DND-41 (cell line): ENCODE results near the gene MBOAT7.

ENCODE experiments used
- EZH2 ChIP-seq: IDR thresholded peaks from 3 replicates; pipeline ENCODE4 v1.6.1; 2012; ENCODE audit warnings: borderline replicate concordance, low read depth, mild to moderate bottlenecking, moderate library complexity, low read length, inconsistent platforms; ENCODE audit not compliant: severe bottlenecking
- TF ChIP-seq, protein P1 (sequence below): IDR thresholded peaks from 2 replicates; pipeline ENCODE4 v1.5.1; 2012; ENCODE audit warnings: borderline replicate concordance, low read length, moderate library complexity, mild to moderate bottlenecking; ENCODE audit not compliant: poor library complexity, severe bottlenecking; ENCODE audit errors: extremely low read depth

DNA sequence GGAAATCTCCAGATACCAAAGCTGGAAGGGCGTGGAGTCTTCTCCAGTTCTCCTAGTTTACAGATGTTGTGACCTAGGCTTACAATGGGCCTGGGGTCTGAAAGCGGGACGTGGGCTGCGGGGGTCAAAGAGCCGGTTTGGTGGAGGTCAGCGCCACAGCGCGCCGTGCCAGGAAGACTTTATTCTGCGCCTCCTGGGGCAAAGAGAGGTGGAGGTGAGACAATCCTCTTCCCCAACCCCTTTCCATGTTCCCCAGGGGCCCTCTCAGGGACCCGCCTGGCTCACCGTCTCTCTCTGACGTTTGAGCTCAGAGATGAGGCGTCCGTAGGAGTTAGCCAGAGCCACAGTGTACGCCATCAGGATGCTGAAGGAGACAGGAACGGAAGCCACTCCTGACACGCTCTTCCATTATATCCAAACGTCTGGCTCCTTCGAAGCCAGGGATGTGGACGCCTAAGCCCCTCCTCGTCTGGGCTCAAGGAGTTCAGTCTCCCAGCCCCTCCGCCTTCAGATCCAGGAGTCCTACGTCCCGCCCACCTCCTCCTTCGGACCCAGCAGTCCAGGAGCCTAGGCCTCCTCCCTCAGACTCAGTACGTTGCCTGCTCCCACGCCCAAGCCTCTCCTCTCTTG, 29.1 kb downstream of the MBOAT7 start:
- TF ChIP-seq, protein P1, sequence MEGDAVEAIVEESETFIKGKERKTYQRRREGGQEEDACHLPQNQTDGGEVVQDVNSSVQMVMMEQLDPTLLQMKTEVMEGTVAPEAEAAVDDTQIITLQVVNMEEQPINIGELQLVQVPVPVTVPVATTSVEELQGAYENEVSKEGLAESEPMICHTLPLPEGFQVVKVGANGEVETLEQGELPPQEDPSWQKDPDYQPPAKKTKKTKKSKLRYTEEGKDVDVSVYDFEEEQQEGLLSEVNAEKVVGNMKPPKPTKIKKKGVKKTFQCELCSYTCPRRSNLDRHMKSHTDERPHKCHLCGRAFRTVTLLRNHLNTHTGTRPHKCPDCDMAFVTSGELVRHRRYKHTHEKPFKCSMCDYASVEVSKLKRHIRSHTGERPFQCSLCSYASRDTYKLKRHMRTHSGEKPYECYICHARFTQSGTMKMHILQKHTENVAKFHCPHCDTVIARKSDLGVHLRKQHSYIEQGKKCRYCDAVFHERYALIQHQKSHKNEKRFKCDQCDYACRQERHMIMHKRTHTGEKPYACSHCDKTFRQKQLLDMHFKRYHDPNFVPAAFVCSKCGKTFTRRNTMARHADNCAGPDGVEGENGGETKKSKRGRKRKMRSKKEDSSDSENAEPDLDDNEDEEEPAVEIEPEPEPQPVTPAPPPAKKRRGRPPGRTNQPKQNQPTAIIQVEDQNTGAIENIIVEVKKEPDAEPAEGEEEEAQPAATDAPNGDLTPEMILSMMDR, result no peak
- TF ChIP-seq EZH2, result no peak
